Heart right ventricle (tissue), 16 donors: ENCODE results near the gene SPIN1. TPM values are rescaled to one million over a fixed set of nuclear protein-coding genes. Genes with fewer than 3 reads are reported as not detected.

Experiments
- ATAC-seq, 8 donors: fragments of 200-7000 bp; cut with Tn5 transposase; one replicate each; pipeline ENCODE4 v1.9.1; 2020; ENCODE audit warnings: mild to moderate bottlenecking in 8 of 8, moderate library complexity in 8 of 8, moderate number of reproducible peaks in 1 of 8
- DNase-seq, 2 donors: peaks; one replicate each; pipeline ENCODE4 v3.0.0-alpha.2; 2020
- H3K27ac ChIP-seq, 10 donors: fragments of 200-600 bp; sonication (generic) in 2 of 10; one replicate each; pipeline versions ENCODE4 v1.5.0 to v1.8.0; 2020 to 2022; ENCODE audit warnings: mild to moderate bottlenecking in 3 of 10
- H3K27me3 ChIP-seq, 7 donors: fragments of 200-600 bp; one replicate each; pipeline ENCODE4 v1.8.0; 2021 to 2022; ENCODE audit warnings: mild to moderate bottlenecking in 2 of 7
- H3K36me3 ChIP-seq, 9 donors: fragments of 200-600 bp; sonication (generic) in 1 of 9; one replicate each; pipeline versions ENCODE4 v1.5.0 to v1.8.0; 2020 to 2022; ENCODE audit warnings: mild to moderate bottlenecking in 2 of 9
- H3K4me1 ChIP-seq, 9 donors: fragments of 200-600 bp; sonication (generic) in 1 of 9; one replicate each; pipeline versions ENCODE4 v1.5.0 to v1.8.0; 2020 to 2022; ENCODE audit warnings: mild to moderate bottlenecking in 4 of 9
- H3K4me3 ChIP-seq, 10 donors: fragments of 200-600 bp; sonication (generic) in 2 of 10; one replicate each; pipeline versions ENCODE4 v1.5.0 to v1.8.0; 2020 to 2022; ENCODE audit warnings: mild to moderate bottlenecking in 7 of 10, moderate library complexity in 2 of 10
- H3K9me3 ChIP-seq, 11 donors: fragments of 200-600 bp in 10 of 11; sonication (generic) in 2 of 11; one replicate each; pipeline versions ENCODE4 v1.5.0 to v1.8.0; 2013 to 2022; ENCODE audit warnings: mild to moderate bottlenecking in 2 of 11, control low read depth in 1 of 11, moderate library complexity in 1 of 11
- WGBS, 2 donors: extraction: QIAGEN DNeasy Blood & Tissue Kit; methylation state at CpG; one replicate each; pipeline ENCODE4 v1.1.7; 2013; ENCODE audit warnings: inconsistent platforms in 1 of 2; 5-methylcytosine and 5-hydroxymethylcytosine counted together
- intact Hi-C, 10 donors: fragments of 100-400 bp; cut with DNase I; formaldehyde crosslinking; loops; one replicate each; pipeline versions ENCODE4 v1.11.1 to v1.14.2; 2022
- polyA plus RNA-seq, 2 donors: library from polyadenylated mRNA; stranded (reverse); fragments of 200-250 nt; gene quantifications; one replicate each; pipeline ENCODE4 v1.2.3, GENCODE V29; 2013
- total RNA-seq, 10 donors: library from RNA; stranded (reverse); fragmentation: NEBNext Ultra II Directional in 3 of 10; extraction: Animal tissue kit (Norgen Biotek cat#: 25700) in 3 of 10; gene quantifications; one replicate each; pipeline versions ENCODE4 v1.2.1 to v1.2.4, GENCODE V29; 2021 to 2023
- TF ChIP-seq, protein P1 (sequence below), 9 donors: fragments of 200-600 bp; sonication (generic) in 2 of 9; IDR thresholded peaks; one replicate each; pipeline versions ENCODE4 v1.5.0 to v1.8.0; 2021 to 2022; ENCODE audit warnings: antibody characterized with exemption in 9 of 9, mild to moderate bottlenecking in 5 of 9, moderate library complexity in 1 of 9
- donor health status: Arrhythmogenic right ventricular cardiomyopathy.
- donor health status: ischemic (EF 13 %, LVEDD 7.1; RV severe dilation, severe dysfunction).
- donor health status: healthy with polysubstance abuse.
- donor health status: DM: no; HTN: yes; CAD: no.
- donor health status: DM: no; HTN: no; CAD: no.
- donor health status: ischemic (EF 25% LVEDD 6.9; RV normal size, moderate dysfunction).
- donor health status: ischemic (EF 25% LVEDD 5.7; RV mildly dilated, moderate dysfunction).
- donor health status: healthy.
- donor health status: DM: yes; HTN: yes; CAD: no.
- donor health status: Ischemic cardiomyopathy.
- donor health status: ischemic (EF 35%, LVEDD 5.7; RV mildly dilated, moderate dysfunction).
- donor health status: nonischemic (EF 11% LVEDD 7.7; RV severe dilation, severe dysfunction).
- donor health status: DM: yes; HTN: yes; CAD: no.
- donor health status: PGD.
- donor health status: ischemic (EF 29% LVEDD 5.4; RV normal size, mild dysfunction).
- donor health status: nonischemic (EF 23%, LVEDD 6.1; RV moderate dilation, normal function).

SPIN1 gene
- total and polyA plus RNA-seq, 12 donors, result 14.9 to 65.0 (median 50.3) TPM

DNA sequence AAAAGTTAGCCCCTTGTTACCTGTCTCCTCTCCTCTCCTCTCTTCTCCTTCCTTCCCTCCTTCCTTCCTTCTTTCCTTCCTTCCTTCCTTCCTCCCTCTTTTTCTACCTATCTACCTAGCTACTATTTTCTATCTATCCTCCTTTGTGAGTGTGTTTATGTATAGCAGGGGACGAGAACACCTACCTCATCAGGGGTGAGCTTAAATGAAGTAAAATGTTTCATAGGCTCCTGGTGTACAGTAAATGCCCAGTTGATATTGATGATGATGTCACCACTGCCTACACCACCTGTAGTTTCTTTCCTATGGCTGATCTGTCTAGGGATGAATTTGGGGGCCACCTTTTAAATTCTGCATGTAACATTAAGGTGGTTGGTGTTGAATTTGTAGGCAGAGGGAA lies 4.3 kb downstream of the SPIN1 start:
- DNase-seq, result no peak
- peak overlapping the region in 1 of 10 donors; percentile 16 for H3K27ac ChIP-seq
- no peaks in the 10 kb centered on the region for H3K36me3 ChIP-seq
- no peak overlapping the region for H3K4me3 ChIP-seq
- TF ChIP-seq, protein P1, sequence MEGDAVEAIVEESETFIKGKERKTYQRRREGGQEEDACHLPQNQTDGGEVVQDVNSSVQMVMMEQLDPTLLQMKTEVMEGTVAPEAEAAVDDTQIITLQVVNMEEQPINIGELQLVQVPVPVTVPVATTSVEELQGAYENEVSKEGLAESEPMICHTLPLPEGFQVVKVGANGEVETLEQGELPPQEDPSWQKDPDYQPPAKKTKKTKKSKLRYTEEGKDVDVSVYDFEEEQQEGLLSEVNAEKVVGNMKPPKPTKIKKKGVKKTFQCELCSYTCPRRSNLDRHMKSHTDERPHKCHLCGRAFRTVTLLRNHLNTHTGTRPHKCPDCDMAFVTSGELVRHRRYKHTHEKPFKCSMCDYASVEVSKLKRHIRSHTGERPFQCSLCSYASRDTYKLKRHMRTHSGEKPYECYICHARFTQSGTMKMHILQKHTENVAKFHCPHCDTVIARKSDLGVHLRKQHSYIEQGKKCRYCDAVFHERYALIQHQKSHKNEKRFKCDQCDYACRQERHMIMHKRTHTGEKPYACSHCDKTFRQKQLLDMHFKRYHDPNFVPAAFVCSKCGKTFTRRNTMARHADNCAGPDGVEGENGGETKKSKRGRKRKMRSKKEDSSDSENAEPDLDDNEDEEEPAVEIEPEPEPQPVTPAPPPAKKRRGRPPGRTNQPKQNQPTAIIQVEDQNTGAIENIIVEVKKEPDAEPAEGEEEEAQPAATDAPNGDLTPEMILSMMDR (IDR thresholded peaks at IDR 0.05), result no peak
- H3K27me3 ChIP-seq, result no peaks in the 10 kb centered on the region
- intact Hi-C loops, result loop anchor here in 2 of 10 donors (5.0 to 10.0 kb wide), 2 partner anchors 185 to 218 kb away; no protein-coding TSS in a partner anchor
- no peaks in the 10 kb centered on the region for H3K9me3 ChIP-seq
- peaks cover 2 to 53% (median 28%) of the 10 kb centered on the region in 9 donors for H3K4me1 ChIP-seq
- WGBS, 2 donors, result 73 to 77% methylated on average over 1 of the region's 1 CpG
- ATAC-seq, result no peak

DNA sequence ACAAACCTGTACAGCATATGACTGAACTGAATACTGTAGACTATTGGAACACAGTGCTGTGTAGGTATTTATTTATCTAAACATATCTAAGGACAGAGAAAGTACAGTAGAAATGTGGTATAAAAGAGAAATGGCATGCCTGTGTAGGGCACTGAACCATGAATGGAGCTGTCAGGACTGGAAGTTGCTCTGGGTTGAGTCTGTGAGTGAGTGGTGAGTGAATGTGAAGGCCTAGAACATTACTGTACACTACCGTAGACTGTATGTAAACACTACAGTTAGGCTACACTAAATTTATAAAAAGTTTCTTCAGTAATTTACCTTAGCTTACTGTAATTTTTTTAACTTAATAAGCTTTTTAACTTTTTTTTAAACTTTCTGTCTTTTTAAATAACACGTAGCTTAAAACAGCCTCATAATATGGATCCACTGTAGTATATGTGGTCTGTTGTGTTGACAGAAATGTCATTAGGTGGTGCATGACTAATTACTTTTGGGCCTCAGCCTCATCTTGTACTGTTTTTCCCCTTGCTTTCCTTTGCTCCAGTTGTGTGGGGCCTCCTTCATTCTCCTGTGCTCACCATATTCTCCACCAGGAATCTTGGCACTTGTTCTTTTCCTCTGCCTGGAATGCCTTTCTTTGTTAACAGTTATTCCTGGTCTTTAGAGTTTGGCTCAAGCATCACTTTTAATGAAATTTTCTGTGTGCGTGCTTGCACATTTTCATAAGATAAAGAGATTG lies 8.8 kb downstream of the SPIN1 start:
- intact Hi-C loops, result loop anchor here in 1 of 10 donors (10.0 kb wide), 1 partner anchor 222 kb away; no protein-coding TSS in a partner anchor
- no peak overlapping the region for H3K4me3 ChIP-seq
- peaks cover 0 to 44% (median 18%) of the 10 kb centered on the region in 9 donors for H3K4me1 ChIP-seq
- H3K27me3 ChIP-seq, result no peaks in the 10 kb centered on the region
- H3K36me3 ChIP-seq, result peaks cover 0 to 10% (median 0%) of the 10 kb centered on the region in 9 donors
- TF ChIP-seq, protein P1 (IDR thresholded peaks at IDR 0.05), result no peak
- WGBS, 2 donors, result 55 to 70% methylated on average over 3 of the region's 3 CpGs
- H3K27ac ChIP-seq, result no peak overlapping the region
- DNase-seq, result no peak
- peak in 1 of 8 donors; percentile 26 for ATAC-seq
- H3K9me3 ChIP-seq, result no peaks in the 10 kb centered on the region

DNA sequence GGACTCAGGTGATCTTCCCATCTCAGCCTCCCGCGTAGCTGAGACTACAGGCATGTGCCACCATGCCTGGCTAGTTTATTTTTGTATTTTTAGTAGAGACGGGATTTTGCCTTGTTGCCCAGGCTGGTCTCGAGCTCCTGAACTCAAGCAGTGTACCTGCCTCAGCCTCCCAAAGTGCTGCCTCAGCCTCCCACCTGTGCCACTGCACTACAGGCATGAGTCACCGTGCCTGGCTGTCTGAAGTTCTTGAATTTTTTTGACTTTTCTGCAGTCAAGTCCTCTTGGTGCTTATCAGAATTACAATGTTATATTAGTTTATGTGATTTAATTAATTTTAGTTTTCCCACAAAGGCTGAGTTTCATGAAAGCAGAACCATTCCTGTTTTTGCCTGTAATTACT lies 9.8 kb downstream of the SPIN1 start:
- H3K36me3 ChIP-seq, result peaks cover 0 to 10% (median 0%) of the 10 kb centered on the region in 9 donors
- DNase-seq, result no peak
- TF ChIP-seq, protein P1 (IDR thresholded peaks at IDR 0.05), result no peak
- H3K27ac ChIP-seq, result no peak overlapping the region
- H3K9me3 ChIP-seq, result no peaks in the 10 kb centered on the region
- H3K4me1 ChIP-seq, result peaks cover 0 to 43% (median 18%) of the 10 kb centered on the region in 9 donors
- no peak for ATAC-seq
- 93 to 97% methylated on average over 5 of the region's 5 CpGs for WGBS, 2 donors
- H3K27me3 ChIP-seq, result no peaks in the 10 kb centered on the region
- intact Hi-C loops, result loop anchor here in 1 of 10 donors (10.0 kb wide), 1 partner anchor 223 kb away; no protein-coding TSS in a partner anchor
- H3K4me3 ChIP-seq, result no peak overlapping the region

DNA sequence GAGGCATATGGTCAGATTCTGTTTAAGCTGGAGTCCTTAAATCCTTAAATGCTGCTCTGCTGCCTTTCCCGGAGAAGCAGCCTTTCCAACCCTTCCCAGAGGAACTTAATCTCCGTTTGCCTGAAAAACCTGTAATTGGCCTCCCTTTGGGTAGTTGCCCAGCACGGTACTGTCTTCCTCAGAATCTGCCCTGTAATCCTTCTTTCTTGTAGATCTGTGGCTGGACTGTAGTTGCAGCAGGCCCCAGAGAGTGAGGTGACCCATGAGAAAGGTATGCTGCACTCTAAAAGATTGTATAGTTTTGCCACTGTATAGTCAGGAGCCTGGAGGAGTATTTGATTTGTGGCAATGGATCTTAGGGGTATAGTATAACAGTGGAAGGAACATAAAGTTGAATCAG lies 11.7 kb downstream of the SPIN1 start:
- H3K27me3 ChIP-seq, result no peaks in the 10 kb centered on the region
- 60 to 69% methylated on average over 3 of the region's 3 CpGs for WGBS, 2 donors
- no peak overlapping the region for H3K27ac ChIP-seq
- H3K36me3 ChIP-seq, result peaks cover 0 to 10% (median 0%) of the 10 kb centered on the region in 9 donors
- no peak overlapping the region for H3K4me3 ChIP-seq
- no peaks in the 10 kb centered on the region for H3K9me3 ChIP-seq
- H3K4me1 ChIP-seq, result peaks cover 0 to 45% (median 18%) of the 10 kb centered on the region in 9 donors
- TF ChIP-seq, protein P1 (IDR thresholded peaks at IDR 0.05), result no peak
- intact Hi-C loops, result loop anchor here in 1 of 10 donors (10.0 kb wide), 1 partner anchor 225 kb away; no protein-coding TSS in a partner anchor
- DNase-seq (no peak), ATAC-seq (peak in 1 of 8 donors; percentile 33)
